Measurements from ENCODE around the gene LDB2. TPM values are rescaled to one million over a fixed set of nuclear protein-coding genes. Genes with fewer than 3 reads are reported as not detected.

Gene LDB2
- total and polyA plus RNA-seq, 11 donors = 9.5 to 38.7 (median 26.3) TPM

DNA sequence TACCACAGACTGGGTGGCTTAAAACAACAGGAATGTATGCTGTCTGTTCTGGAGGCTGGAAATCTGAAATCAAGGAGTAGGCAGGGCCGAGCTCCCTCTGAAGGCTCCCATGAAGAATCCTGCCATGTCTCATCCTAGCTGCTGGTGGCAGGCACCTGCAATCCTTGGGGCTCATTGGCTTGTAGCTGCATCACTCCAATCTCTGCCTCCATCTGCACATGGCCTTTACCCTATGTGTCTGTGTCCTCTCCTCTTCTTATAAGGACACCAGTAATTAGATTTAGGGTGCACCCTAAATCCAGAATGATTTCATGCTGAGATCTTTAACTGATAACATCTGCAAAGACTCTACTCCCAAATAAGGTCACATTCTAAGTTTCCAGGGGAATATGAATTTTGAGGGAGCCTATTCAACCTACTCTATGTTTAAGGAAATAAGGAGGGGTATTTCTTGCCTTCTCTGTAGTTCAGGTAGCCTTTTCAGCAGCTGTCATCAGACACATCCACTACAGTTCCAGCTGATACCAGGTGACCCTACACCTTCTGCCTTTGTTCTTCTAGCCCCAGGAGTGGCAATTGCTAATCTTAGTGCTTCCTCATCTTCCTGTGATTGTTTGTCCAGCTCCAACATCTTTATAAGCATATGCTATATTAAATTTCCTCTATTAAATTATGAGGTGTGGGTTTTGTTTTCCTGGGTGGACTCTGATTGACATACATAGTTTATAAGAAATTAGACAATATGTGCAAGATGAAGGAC is 377.1 kb downstream of the LDB2 start:
- Histone ChIP-seq H3K27ac (no peak overlapping the region), H3K4me1 (peaks cover 0 to 34% (median 2%) of the 10 kb centered on the region in 12 donors), H3K9me3 (no peaks in the 10 kb centered on the region), H3K36me3 (no peaks in the 10 kb centered on the region), H3K27me3 (no peaks in the 10 kb centered on the region), H3K4me3 (no peak overlapping the region)
- TF ChIP-seq POLR2A (IDR thresholded peaks at IDR 0.05) = no peak
- TF ChIP-seq, protein P1, sequence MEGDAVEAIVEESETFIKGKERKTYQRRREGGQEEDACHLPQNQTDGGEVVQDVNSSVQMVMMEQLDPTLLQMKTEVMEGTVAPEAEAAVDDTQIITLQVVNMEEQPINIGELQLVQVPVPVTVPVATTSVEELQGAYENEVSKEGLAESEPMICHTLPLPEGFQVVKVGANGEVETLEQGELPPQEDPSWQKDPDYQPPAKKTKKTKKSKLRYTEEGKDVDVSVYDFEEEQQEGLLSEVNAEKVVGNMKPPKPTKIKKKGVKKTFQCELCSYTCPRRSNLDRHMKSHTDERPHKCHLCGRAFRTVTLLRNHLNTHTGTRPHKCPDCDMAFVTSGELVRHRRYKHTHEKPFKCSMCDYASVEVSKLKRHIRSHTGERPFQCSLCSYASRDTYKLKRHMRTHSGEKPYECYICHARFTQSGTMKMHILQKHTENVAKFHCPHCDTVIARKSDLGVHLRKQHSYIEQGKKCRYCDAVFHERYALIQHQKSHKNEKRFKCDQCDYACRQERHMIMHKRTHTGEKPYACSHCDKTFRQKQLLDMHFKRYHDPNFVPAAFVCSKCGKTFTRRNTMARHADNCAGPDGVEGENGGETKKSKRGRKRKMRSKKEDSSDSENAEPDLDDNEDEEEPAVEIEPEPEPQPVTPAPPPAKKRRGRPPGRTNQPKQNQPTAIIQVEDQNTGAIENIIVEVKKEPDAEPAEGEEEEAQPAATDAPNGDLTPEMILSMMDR (IDR thresholded peaks at IDR 0.05) = no peak
- no peak for ATAC-seq
- intact Hi-C loops (cut with DNase I) = loop anchor here in 1 of 10 donors (5.0 kb wide), 1 partner anchor 811 kb away; no protein-coding TSS in a partner anchor
- WGBS, 4 donors = 73 to 94% (median 79%) methylated on average over 1 of the region's 1 CpG
- no peak for DNase-seq

DNA sequence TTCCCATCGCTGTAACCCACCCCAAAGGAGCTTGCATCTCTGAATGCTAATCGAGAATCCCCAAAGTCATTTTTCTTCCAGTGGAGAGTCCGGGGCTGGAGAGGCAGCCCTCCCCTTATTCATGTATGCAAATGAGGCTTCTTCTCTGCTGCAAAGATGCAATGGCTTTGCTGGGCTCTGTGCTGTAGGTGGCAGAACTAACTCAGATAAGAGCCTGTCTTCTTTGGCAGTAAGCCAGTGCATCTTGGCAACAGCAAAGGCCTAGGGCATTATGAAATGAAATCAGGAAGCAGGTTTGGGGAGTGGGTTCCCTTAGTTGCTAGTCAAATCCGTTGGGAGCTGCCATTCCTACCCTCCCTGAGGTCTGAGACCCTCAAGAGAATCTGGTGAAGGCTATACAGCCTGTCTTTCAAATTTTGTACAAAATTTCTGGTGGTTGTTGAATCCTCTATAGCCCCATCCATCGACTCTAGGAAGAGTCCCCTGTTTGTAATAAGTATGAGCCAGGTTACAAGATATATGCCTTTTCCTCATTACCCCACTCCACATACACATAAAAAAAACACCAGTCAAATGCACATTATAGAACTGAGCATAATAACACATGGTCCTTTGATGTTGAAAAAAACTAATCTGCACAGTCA is 381.5 kb downstream of the LDB2 start:
- peaks cover 0 to 21% (median 2%) of the 10 kb centered on the region in 12 donors for H3K4me1 ChIP-seq
- no peaks in the 10 kb centered on the region for H3K27me3 ChIP-seq
- TF ChIP-seq, protein P1 (IDR thresholded peaks at IDR 0.05) = peak in 8 of 12 donors; percentile 25 to 53 (median 32)
- no peak for TF ChIP-seq POLR2A (IDR thresholded peaks at IDR 0.05)
- DNase-seq (peak in 4 of 5 donors; percentile 35 to 50 (median 42)), ATAC-seq (peak in 3 of 4 donors; percentile 39 to 59 (median 57))
- WGBS, 4 donors = 48 to 53% (median 51%) methylated on average over 5 of the region's 5 CpGs
- H3K9me3 ChIP-seq = no peaks in the 10 kb centered on the region
- no peak overlapping the region for H3K27ac ChIP-seq
- H3K36me3 ChIP-seq = peaks cover 0 to under 1% (median 0%) of the 10 kb centered on the region in 9 donors
- intact Hi-C loops (cut with DNase I) = loop anchor here in 4 of 10 donors (5.0 to 10.0 kb wide), 3 partner anchors 235 to 808 kb away; no protein-coding TSS in a partner anchor
- H3K4me3 ChIP-seq = no peak overlapping the region

DNA sequence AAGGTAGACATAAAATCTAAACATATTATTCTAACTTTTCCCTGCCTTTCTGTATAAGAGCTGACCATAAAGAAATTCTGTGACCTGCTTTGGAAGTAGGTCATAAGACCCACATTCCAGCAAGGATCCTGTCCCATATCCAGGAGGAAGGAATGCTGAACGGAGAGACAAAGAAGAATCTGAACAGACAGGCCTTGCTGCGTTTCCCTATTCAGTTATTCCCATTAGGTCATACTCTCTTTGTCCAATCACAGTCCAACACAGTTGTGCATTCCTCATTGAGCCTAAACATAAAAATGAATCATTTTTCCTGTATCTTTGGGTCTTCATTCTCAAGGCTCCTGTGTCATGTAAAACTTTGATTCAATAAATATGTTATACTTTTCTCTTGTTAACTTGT is 384.6 kb downstream of the LDB2 start:
- ATAC-seq (no peak), DNase-seq (no peak)
- intact Hi-C loops (cut with DNase I) = loop anchor here in 3 of 10 donors (10.0 kb wide), 1 partner anchor 811 kb away; no protein-coding TSS in a partner anchor
- H3K4me1 ChIP-seq = peaks cover 0 to 9% (median 0%) of the 10 kb centered on the region in 12 donors
- H3K27me3 ChIP-seq = no peaks in the 10 kb centered on the region
- H3K4me3 ChIP-seq = no peak overlapping the region
- H3K36me3 ChIP-seq = peaks cover 0 to 30% (median 8%) of the 10 kb centered on the region in 9 donors
- WGBS, 4 donors = 80 to 83% (median 82%) methylated on average over 2 of the region's 2 CpGs
- H3K9me3 ChIP-seq = peaks cover 0 to 15% (median 6%) of the 10 kb centered on the region in 12 donors
- H3K27ac ChIP-seq = no peak overlapping the region
- no peak for TF ChIP-seq POLR2A (IDR thresholded peaks at IDR 0.05)
- TF ChIP-seq, protein P1 (IDR thresholded peaks at IDR 0.05) = no peak

DNA sequence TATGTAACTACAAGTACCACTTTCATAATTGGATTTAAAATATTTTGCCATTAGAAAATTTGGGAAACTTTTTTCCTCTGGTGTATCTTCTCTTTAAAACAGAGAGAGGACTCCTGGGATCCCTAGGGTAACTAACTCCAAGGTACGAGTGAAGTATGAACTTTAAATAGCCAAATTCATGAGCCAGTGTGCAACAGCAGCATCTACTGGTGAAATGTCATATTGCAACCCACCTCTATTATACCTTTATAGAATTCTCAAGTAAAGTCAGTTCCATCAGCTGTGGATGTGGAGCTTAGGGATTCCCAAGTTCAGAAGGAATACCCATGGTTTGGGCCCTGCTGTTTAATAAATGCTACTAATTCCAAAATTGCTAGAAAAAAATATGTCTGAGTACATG is 389.5 kb downstream of the LDB2 start:
- Histone ChIP-seq H3K27me3 (no peaks in the 10 kb centered on the region), H3K9me3 (peaks cover 0 to 17% (median 7%) of the 10 kb centered on the region in 12 donors), H3K4me3 (no peak overlapping the region), H3K4me1 (no peaks in the 10 kb centered on the region), H3K27ac (no peak overlapping the region), H3K36me3 (peaks cover 0 to 75% (median 8%) of the 10 kb centered on the region in 9 donors)
- intact Hi-C loops (cut with DNase I) = loop anchor here in 3 of 10 donors (10.0 kb wide), 2 partner anchors 406 to 816 kb away; no protein-coding TSS in a partner anchor
- no peak for ATAC-seq
- 69 to 85% (median 73%) methylated on average over 1 of the region's 1 CpG for WGBS, 4 donors
- no peak for DNase-seq
- TF ChIP-seq, protein P1 (IDR thresholded peaks at IDR 0.05) = peak in 5 of 12 donors; percentile 10 to 21 (median 15)
- no peak for TF ChIP-seq POLR2A (IDR thresholded peaks at IDR 0.05)

All from heart left ventricle (tissue), 16 donors.